Measurements from ENCODE around the gene NCOR1. TPM values are rescaled to one million over a fixed set of nuclear protein-coding genes. Genes with fewer than 3 reads are reported as not detected.
"Not testable (repeated sequence)": the region's sequence is repeated elsewhere in the genome, so short reads cannot be mapped to it uniquely, and the experiment has no call there.

NCOR1 gene
- total RNA-seq, 4 donors from 2014 or later, result 321 to 561 (median 467) TPM

- Histone ChIP-seq H3K36me3 (no peaks in the 10 kb centered on the region), H3K4me3 (peak overlapping the region; percentile 69 to 100 (median 89)), H3K27ac (peak overlapping the region; percentile 92 to 97 (median 94)), H3K4me1 (peaks cover 0 to 22% (median 10%) of the 10 kb centered on the region in 4 donors), H3K27me3 (no peaks in the 10 kb centered on the region), H3K9me3 (no peaks in the 10 kb centered on the region)
- TF ChIP-seq CTCF (IDR thresholded peaks at IDR 0.05), result no peak
- TF ChIP-seq POLR2A (IDR thresholded peaks at IDR 0.05), result no peak
- DNase-seq, result peak; percentile 50 to 75 (median 69)
Measured at GRCh38 chr17:16215002-16215272, 397 bp downstream of the NCOR1 start.

DNA sequence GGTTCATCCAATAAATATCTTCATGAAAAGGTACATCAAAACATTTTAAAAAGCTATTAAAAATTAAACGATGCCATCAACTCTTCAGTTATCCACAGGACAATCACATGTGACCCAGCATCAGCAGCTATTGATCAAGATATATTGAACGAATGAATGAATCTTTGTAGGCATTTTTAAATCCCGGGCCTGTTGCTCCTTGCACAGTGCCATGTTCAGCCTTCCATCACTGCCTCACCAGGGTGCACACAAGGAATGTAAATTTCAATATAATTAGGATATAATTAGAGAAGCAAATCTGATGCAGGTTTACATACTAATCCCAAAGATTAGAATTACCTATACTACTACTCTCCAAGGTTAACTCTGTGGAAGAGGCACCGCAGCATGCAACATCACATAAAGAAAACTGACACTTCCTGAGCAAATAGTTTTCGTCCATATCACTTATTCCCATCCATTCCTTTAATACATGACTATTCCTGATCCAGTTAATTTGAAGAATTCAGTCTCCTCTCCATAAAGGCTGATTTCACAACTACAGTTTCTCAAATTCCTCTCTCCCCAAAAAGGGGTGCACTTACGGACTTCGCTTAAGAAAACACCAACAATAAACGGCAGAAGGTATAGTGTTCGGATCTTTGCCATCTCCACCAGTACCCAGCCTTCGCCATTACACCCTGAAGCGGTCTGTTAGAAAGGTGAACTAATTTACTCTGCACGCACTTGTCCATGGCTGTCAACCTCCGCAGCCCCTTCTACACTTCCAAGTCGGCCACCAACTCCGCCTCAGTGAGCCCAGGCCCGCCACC lies 938 bp downstream of the NCOR1 start:
- H3K4me1 ChIP-seq, result peaks cover 0 to 22% (median 10%) of the 10 kb centered on the region in 4 donors
- H3K27me3 ChIP-seq, result no peaks in the 10 kb centered on the region
- H3K36me3 ChIP-seq, result no peaks in the 10 kb centered on the region
- H3K9me3 ChIP-seq, result no peaks in the 10 kb centered on the region
- peak overlapping the region; percentile 69 to 100 (median 89) for H3K4me3 ChIP-seq
- DNase-seq, result no peak
- peak overlapping the region; percentile 92 to 97 (median 94) for H3K27ac ChIP-seq
- no peak for TF ChIP-seq POLR2A (IDR thresholded peaks at IDR 0.05)
- no peak for TF ChIP-seq CTCF (IDR thresholded peaks at IDR 0.05)

- Histone ChIP-seq H3K27me3 (no peaks in the 10 kb centered on the region), H3K27ac (peak overlapping the region in 2 of 4 donors; percentile 0 to 57), H3K9me3 (no peaks in the 10 kb centered on the region), H3K4me3 (peak overlapping the region in 2 of 4 donors; percentile 69 to 87), H3K4me1 (peaks cover 0 to 13% (median 9%) of the 10 kb centered on the region in 4 donors), H3K36me3 (no peaks in the 10 kb centered on the region)
- no peak for TF ChIP-seq POLR2A (IDR thresholded peaks at IDR 0.05)
- no peak for TF ChIP-seq CTCF (IDR thresholded peaks at IDR 0.05)
- peak in 1 of 3 donors; percentile 57 for DNase-seq
Measured at GRCh38 chr17:16212793-16213192, 2.5 kb downstream of the NCOR1 start.

GRCh38 chr17:16211590-16211989 lies 3.7 kb downstream of the NCOR1 start:
- H3K4me3 ChIP-seq, result no peak overlapping the region
- H3K9me3 ChIP-seq, result no peaks in the 10 kb centered on the region
- H3K27ac ChIP-seq, result no peak overlapping the region
- H3K27me3 ChIP-seq, result no peaks in the 10 kb centered on the region
- DNase-seq, result no peak
- no peaks in the 10 kb centered on the region for H3K36me3 ChIP-seq
- no peak for TF ChIP-seq POLR2A (IDR thresholded peaks at IDR 0.05)
- TF ChIP-seq CTCF (IDR thresholded peaks at IDR 0.05), result no peak
- peaks cover 0 to 13% (median 7%) of the 10 kb centered on the region in 4 donors for H3K4me1 ChIP-seq

GRCh38 chr17:16204763-16205162 lies 10.6 kb downstream of the NCOR1 start:
- not testable (repeated sequence) for H3K36me3 ChIP-seq

DNA sequence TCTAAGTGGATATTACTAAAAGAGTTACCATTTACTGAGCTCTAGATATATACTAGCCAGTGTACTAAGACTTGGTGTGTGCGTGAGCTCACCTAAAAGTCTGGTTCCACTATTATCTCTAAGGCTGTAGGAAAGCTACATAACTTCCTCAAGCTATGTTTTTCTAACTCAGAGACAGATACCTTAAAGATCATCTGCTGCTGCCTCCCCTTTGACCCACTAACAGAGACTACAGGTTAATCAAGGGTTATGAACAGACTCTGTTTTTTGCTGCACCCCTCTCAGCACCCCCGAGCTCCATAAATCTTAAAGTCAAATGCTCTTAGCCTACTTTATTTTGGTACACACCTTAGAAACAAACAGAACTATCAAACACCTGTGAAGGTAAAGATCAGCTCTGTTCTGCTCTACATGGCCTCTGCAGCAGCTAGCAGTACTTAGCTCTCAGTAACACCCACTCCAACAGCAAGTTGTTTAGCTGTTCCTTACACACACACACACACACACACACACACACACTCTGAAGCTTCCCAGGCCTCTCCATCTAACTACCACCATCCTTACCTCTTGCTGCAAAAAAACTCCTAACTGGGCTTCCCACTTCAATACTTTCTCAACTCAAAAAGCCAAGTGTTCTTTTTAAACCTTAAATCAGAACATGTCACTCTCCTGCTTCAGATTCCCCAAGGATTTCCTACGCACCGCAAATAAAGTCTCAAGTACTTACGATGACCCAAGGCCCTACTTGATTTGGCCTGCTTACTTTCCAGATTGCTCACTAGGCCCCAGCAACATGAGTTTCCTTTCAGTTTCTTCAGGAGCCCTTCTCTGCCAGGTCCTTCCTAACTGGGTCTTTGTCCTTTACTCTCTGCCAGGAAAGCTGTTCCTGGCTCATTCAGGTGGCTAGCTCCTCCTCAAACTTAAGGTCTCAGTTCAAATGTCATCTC lies 12.5 kb downstream of the NCOR1 start:
- not testable (repeated sequence) for H3K9me3 ChIP-seq, H3K27me3 ChIP-seq, H3K36me3 ChIP-seq, DNase-seq
- Histone ChIP-seq H3K4me3 (peak overlapping the region in 2 of 4 donors; percentile 4 to 9), H3K4me1 (peaks cover 0 to 76% (median 10%) of the 10 kb centered on the region in 4 donors), H3K27ac (peak overlapping the region; percentile 11 to 85 (median 41))

More at GRCh38 chr17:16204763-16205162, 10.6 kb downstream of the NCOR1 start:
- not testable (repeated sequence) for H3K4me3 ChIP-seq, H3K9me3 ChIP-seq, DNase-seq, H3K27ac ChIP-seq, H3K27me3 ChIP-seq
- H3K4me1 ChIP-seq, result peaks cover 0 to 63% (median 7%) of the 10 kb centered on the region in 4 donors

- H3K4me1 ChIP-seq, result peaks cover 0 to 76% (median 10%) of the 10 kb centered on the region in 4 donors
- peak overlapping the region in 3 of 4 donors; percentile 12 to 70 (median 43) for H3K27ac ChIP-seq
- H3K36me3 ChIP-seq, H3K27me3 ChIP-seq, H3K9me3 ChIP-seq, H3K4me3 ChIP-seq, DNase-seq: not testable (repeated sequence)
Measured at GRCh38 chr17:16201693-16202131, 13.6 kb downstream of the NCOR1 start.
